ENCODE results near the gene TRIM15. TPM values are rescaled to one million over a fixed set of nuclear protein-coding genes. Genes with fewer than 3 reads are reported as not detected.
"Not testable (repeated sequence)": the region's sequence is repeated elsewhere in the genome, so short reads cannot be mapped to it uniquely, and the experiment has no call there.

TRIM15 gene
- total RNA-seq, 1 experiment from 2014 or later: 0.79 TPM

DNA sequence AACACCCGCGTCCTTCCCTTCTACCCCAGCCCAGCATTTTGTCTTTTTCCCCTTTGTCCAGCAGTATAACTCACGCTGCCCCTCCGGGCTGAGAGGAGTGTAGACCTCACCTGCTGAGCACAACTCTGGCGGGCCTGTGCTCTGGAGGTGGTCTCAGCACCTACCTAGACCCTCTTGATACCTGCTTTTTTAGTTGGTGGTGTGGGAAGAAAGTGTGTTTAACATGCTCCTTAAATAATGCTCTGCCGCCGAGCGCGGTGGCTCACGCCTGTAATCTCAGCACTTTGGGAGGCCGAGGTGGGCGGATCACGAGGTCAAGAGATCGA is 51.3 kb downstream of the TRIM15 start:
- H3K4me1 Mint-ChIP-seq (ENCODE audit: insufficient read depth, unreplicated experiment): peaks cover 32% of the 10 kb centered on the region
- TF ChIP-seq, protein P1, sequence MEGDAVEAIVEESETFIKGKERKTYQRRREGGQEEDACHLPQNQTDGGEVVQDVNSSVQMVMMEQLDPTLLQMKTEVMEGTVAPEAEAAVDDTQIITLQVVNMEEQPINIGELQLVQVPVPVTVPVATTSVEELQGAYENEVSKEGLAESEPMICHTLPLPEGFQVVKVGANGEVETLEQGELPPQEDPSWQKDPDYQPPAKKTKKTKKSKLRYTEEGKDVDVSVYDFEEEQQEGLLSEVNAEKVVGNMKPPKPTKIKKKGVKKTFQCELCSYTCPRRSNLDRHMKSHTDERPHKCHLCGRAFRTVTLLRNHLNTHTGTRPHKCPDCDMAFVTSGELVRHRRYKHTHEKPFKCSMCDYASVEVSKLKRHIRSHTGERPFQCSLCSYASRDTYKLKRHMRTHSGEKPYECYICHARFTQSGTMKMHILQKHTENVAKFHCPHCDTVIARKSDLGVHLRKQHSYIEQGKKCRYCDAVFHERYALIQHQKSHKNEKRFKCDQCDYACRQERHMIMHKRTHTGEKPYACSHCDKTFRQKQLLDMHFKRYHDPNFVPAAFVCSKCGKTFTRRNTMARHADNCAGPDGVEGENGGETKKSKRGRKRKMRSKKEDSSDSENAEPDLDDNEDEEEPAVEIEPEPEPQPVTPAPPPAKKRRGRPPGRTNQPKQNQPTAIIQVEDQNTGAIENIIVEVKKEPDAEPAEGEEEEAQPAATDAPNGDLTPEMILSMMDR (IDR thresholded peaks at IDR 0.05; ENCODE audit: unreplicated experiment): no peak
- peaks cover 19% of the 10 kb centered on the region for H3K36me3 Mint-ChIP-seq (ENCODE audit: insufficient read depth, unreplicated experiment)
- intact Hi-C loops (cut with micrococcal nuclease): no loop called here
- DNase-seq (ENCODE audit: unreplicated experiment): no peak
- H3K4me3 Mint-ChIP-seq (ENCODE audit: unreplicated experiment): peak overlapping the region; percentile 90
- H3K27ac Mint-ChIP-seq (ENCODE audit: low read depth, unreplicated experiment): peak overlapping the region; percentile 96
- H3K9me3 Mint-ChIP-seq (ENCODE audit: unreplicated experiment): no peaks in the 10 kb centered on the region
- no TSS peak for BruUV-seq (replicated peaks)
- POLR2A ChIA-PET: interaction anchor here (0.6 to 3.8 kb wide), 14 partner anchors 10 to 981 kb away, joined by 3 to 59 read pairs (median 6); partner anchors contain the start of genes PPP1R11 and TRIM39
- H3K27me3 Mint-ChIP-seq (ENCODE audit: insufficient read depth, unreplicated experiment): no peaks in the 10 kb centered on the region
- CTCF ChIA-PET: interaction anchor here (0.7 to 0.9 kb wide), 2 partner anchors 9 to 112 kb away, joined by 3 to 4 read pairs; partner anchors contain the start of gene TRIM39

DNA sequence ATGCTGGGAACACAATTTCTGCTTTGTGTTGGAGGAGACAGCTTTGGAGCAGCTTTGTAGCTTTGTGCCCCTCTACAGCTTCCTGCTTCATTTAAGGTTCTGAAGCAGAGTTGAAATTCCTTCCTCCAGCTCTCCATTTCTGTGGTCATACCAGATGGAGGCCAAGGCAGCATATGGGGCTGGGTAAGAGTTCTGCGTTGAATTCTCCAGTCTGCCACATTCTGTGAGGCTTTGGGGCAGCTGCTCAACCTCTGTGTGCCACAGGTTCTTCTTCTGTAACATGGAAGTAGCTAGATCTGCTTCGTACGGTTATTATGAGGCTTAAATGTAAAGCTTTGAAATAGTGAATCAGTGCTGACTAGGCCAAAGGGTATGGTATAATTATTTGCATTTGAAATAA is 52.8 kb downstream of the TRIM15 start:
- no peak for DNase-seq (ENCODE audit: unreplicated experiment)
- CTCF ChIA-PET: interaction anchor here (0.5 to 0.6 kb wide), 3 partner anchors 91 to 125 kb away, joined by 3 to 6 read pairs (median 3); no protein-coding TSS in a partner anchor
- Mint-ChIP-seq H3K4me1 (ENCODE audit: insufficient read depth, unreplicated experiment) (peaks cover 20% of the 10 kb centered on the region), H3K36me3 (ENCODE audit: insufficient read depth, unreplicated experiment) (peaks cover 5% of the 10 kb centered on the region), H3K9me3 (ENCODE audit: unreplicated experiment) (no peaks in the 10 kb centered on the region), H3K27ac (ENCODE audit: low read depth, unreplicated experiment) (no peak overlapping the region), H3K27me3 (ENCODE audit: insufficient read depth, unreplicated experiment) (no peaks in the 10 kb centered on the region), H3K4me3 (ENCODE audit: unreplicated experiment) (peak overlapping the region; percentile 90)
- POLR2A ChIA-PET: interaction anchor here (1.6 to 1.9 kb wide), 3 partner anchors 9 to 109 kb away, joined by 3 to 9 read pairs (median 8); no protein-coding TSS in a partner anchor
- TF ChIP-seq, protein P1 (IDR thresholded peaks at IDR 0.05; ENCODE audit: unreplicated experiment): no peak
- BruUV-seq (replicated peaks): no TSS peak
- intact Hi-C loops (cut with micrococcal nuclease): loop anchor here (5.0 kb wide), 1 partner anchor 196 kb away; no protein-coding TSS in a partner anchor

DNA sequence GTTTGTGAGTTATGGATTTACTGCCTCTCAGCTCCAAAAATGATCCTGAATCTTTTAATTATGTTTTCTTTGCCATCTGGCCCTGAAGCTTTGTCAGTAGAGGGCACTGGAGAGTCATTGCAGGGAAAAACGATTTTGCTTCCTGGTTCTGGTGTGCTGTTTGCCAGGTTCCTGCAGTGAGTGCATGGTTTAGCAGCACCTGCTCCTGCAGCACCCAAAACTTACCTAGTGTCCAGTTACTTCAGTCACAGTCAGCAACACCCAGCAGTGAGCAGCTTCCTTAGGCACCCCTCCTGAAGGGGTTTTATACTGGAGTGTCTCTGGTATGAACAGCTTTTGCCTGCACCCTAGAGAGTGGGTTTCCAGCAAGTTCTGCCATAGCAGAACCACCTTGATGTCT is 55.9 kb downstream of the TRIM15 start:
- DNase-seq (ENCODE audit: unreplicated experiment): peak; percentile 72
- H3K27me3 Mint-ChIP-seq (ENCODE audit: insufficient read depth, unreplicated experiment): no peaks in the 10 kb centered on the region
- ChIA-PET CTCF (interaction anchor here (0.5 to 3.6 kb wide), 24 partner anchors 9 to 490 kb away, joined by 3 to 28 read pairs (median 3); no protein-coding TSS in a partner anchor), POLR2A (interaction anchor here (0.6 to 1.2 kb wide), 12 partner anchors 8 to 610 kb away, joined by 3 to 10 read pairs (median 4); partner anchors contain the start of gene TRIM39)
- peaks cover 9% of the 10 kb centered on the region for H3K9me3 Mint-ChIP-seq (ENCODE audit: unreplicated experiment)
- no TSS peak for BruUV-seq (replicated peaks)
- no peaks in the 10 kb centered on the region for H3K36me3 Mint-ChIP-seq (ENCODE audit: insufficient read depth, unreplicated experiment)
- H3K4me3 Mint-ChIP-seq (ENCODE audit: unreplicated experiment): no peak overlapping the region
- intact Hi-C loops (cut with micrococcal nuclease): loop anchor here (1.0 to 5.0 kb wide), 4 partner anchors 108 to 193 kb away; partner anchors contain the start of gene TRIM39
- no peak overlapping the region for H3K27ac Mint-ChIP-seq (ENCODE audit: low read depth, unreplicated experiment)
- peaks cover 8% of the 10 kb centered on the region for H3K4me1 Mint-ChIP-seq (ENCODE audit: insufficient read depth, unreplicated experiment)
- TF ChIP-seq, protein P1 (IDR thresholded peaks at IDR 0.05; ENCODE audit: unreplicated experiment): peak; percentile 82

DNA sequence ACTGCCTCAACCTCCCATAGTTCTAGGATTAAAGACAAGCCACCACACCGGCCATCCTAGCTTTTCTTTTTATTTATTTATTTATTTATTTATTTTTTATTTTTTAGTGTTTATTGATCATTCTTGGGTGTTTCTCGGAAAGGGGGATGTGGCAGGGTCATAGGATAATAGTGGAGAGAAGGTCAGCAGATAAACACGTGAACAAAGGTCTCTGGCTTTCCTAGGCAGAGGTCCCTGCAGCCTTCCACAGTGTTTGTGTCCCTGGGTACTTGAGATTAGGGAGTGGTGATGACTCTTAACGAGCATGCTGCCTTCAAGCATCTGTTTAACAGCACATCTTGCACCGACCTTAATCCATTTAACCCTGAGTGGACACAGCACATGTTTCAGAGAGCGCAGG is 58.0 kb downstream of the TRIM15 start:
- POLR2A ChIA-PET: interaction anchor here (0.7 kb wide), 1 partner anchor 8 kb away, joined by 3 read pairs; no protein-coding TSS in a partner anchor
- BruUV-seq (replicated peaks); H3K27me3 Mint-ChIP-seq (ENCODE audit: insufficient read depth, unreplicated experiment); DNase-seq (ENCODE audit: unreplicated experiment); H3K27ac Mint-ChIP-seq (ENCODE audit: low read depth, unreplicated experiment); H3K4me3 Mint-ChIP-seq (ENCODE audit: unreplicated experiment); H3K36me3 Mint-ChIP-seq (ENCODE audit: insufficient read depth, unreplicated experiment); H3K4me1 Mint-ChIP-seq (ENCODE audit: insufficient read depth, unreplicated experiment); intact Hi-C loops (cut with micrococcal nuclease): not testable (repeated sequence)
- peaks cover 18% of the 10 kb centered on the region for H3K9me3 Mint-ChIP-seq (ENCODE audit: unreplicated experiment)
- CTCF ChIA-PET: interaction anchor here (1.1 to 1.2 kb wide), 2 partner anchors 90 to 264 kb away, joined by 3 read pairs; no protein-coding TSS in a partner anchor

DNA sequence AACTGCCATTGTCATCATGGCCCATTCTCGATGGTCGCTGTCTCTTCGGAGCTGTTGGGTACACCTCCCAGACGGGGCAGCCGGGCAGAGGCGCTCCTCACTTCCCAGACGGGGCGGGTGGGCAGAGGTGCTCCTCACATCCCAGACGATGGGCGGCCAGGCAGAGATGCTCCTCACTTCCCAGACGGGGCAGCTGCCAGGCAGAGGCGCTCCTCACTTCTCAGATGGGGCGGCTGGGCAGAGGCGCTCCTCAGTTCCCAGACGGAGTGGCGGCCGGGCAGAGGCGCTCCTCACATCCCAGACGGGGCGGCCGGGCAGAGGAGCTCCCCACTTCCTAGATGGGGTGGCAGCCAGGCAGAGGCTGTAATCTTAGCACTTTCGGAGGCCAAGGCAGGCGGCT is 58.6 kb downstream of the TRIM15 start:
- intact Hi-C loops (cut with micrococcal nuclease): not testable (repeated sequence)
- POLR2A ChIA-PET: interaction anchor here (0.8 to 1.2 kb wide), 2 partner anchors 8 to 243 kb away, joined by 3 to 4 read pairs; no protein-coding TSS in a partner anchor

More for the DNA sequence above, 58.6 kb downstream of the TRIM15 start:
- BruUV-seq (replicated peaks); CTCF ChIA-PET; H3K4me3 Mint-ChIP-seq (ENCODE audit: unreplicated experiment); DNase-seq (ENCODE audit: unreplicated experiment); H3K27me3 Mint-ChIP-seq (ENCODE audit: insufficient read depth, unreplicated experiment); H3K36me3 Mint-ChIP-seq (ENCODE audit: insufficient read depth, unreplicated experiment); H3K4me1 Mint-ChIP-seq (ENCODE audit: insufficient read depth, unreplicated experiment); H3K27ac Mint-ChIP-seq (ENCODE audit: low read depth, unreplicated experiment): not testable (repeated sequence)
- peaks cover 18% of the 10 kb centered on the region for H3K9me3 Mint-ChIP-seq (ENCODE audit: unreplicated experiment)
